Neural cell (in vitro differentiated cells): ENCODE results near the gene LEF1.
"Not testable (repeated sequence)": the region's sequence is repeated elsewhere in the genome, so short reads cannot be mapped to it uniquely, and the experiment has no call there.

Source experiments
- EP300 ChIP-seq: fragments of 450-650 bp; conservative IDR thresholded peaks from 2 replicates; pipeline ENCODE4 v1.6.1; 2014; ENCODE audit warnings: antibody characterized with exemption, mild to moderate bottlenecking, moderate library complexity; ENCODE audit not compliant: poor library complexity, severe bottlenecking
- EZH2 ChIP-seq: fragments of 200-600, 300-800 bp; shearing (Covaris generic), sonication (generic); IDR thresholded peaks from 2 replicates; pipeline ENCODE4 v1.6.1; 2014; ENCODE audit warnings: antibody characterized with exemption, low read length, borderline replicate concordance, mild to moderate bottlenecking; ENCODE audit not compliant: insufficient read depth, poor library complexity, severe bottlenecking
- MXI1 ChIP-seq: fragments of 450-650 bp; conservative IDR thresholded peaks from 2 replicates; pipeline ENCODE4 v1.6.1; 2014; ENCODE audit warnings: antibody characterized with exemption, mild to moderate bottlenecking; ENCODE audit not compliant: poor library complexity, severe bottlenecking
- POLR2AphosphoS5 ChIP-seq: IDR thresholded peaks from 2 replicates; pipeline ENCODE4 v1.6.1; 2012
- RAD21 ChIP-seq: fragments of 450-650 bp; conservative IDR thresholded peaks from 2 replicates; pipeline ENCODE4 v1.6.1; 2014; ENCODE audit warnings: antibody characterized with exemption, mild to moderate bottlenecking, moderate library complexity
- REST ChIP-seq: IDR thresholded peaks from 2 replicates; pipeline ENCODE4 v1.6.1; 2012; ENCODE audit warnings: borderline replicate concordance
- SMC3 ChIP-seq: fragments of 450-650 bp; conservative IDR thresholded peaks from 2 replicates; pipeline ENCODE4 v1.6.1; 2014; ENCODE audit warnings: antibody characterized with exemption, mild to moderate bottlenecking, moderate library complexity; ENCODE audit not compliant: poor library complexity
- TAF1 ChIP-seq: IDR thresholded peaks from 2 replicates; pipeline ENCODE4 v1.6.1; 2012; ENCODE audit warnings: low read depth
- TF ChIP-seq, protein P1 (sequence below): fragments of 450-650 bp; IDR thresholded peaks from 2 replicates; pipeline ENCODE4 v1.5.1; 2014; ENCODE audit warnings: antibody characterized with exemption, mild to moderate bottlenecking, moderate library complexity; ENCODE audit not compliant: poor library complexity, severe bottlenecking

GRCh38 chr4:108050166-108051111 is 118.3 kb downstream of the LEF1 start:
- not testable (repeated sequence) for TF ChIP-seq EZH2, REST, TAF1, RAD21, POLR2AphosphoS5, SMC3, MXI1, EP300
- TF ChIP-seq, protein P1, sequence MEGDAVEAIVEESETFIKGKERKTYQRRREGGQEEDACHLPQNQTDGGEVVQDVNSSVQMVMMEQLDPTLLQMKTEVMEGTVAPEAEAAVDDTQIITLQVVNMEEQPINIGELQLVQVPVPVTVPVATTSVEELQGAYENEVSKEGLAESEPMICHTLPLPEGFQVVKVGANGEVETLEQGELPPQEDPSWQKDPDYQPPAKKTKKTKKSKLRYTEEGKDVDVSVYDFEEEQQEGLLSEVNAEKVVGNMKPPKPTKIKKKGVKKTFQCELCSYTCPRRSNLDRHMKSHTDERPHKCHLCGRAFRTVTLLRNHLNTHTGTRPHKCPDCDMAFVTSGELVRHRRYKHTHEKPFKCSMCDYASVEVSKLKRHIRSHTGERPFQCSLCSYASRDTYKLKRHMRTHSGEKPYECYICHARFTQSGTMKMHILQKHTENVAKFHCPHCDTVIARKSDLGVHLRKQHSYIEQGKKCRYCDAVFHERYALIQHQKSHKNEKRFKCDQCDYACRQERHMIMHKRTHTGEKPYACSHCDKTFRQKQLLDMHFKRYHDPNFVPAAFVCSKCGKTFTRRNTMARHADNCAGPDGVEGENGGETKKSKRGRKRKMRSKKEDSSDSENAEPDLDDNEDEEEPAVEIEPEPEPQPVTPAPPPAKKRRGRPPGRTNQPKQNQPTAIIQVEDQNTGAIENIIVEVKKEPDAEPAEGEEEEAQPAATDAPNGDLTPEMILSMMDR, result not testable (repeated sequence)
